Fibroblast of pulmonary artery (primary cell): ENCODE measurements around the gene C14orf180.

Experiments
- DNase-seq: peaks from one replicate; pipeline ENCODE4 v3.0.0-alpha.2; 2010; ENCODE audit warnings: low read depth
- H3K4me3 ChIP-seq: replicated peaks from 2 replicates; pipeline ENCODE4 v1.5.1; 2011; ENCODE audit warnings: low read depth, mild to moderate bottlenecking, control low read depth, low read length, moderate library complexity
- TF ChIP-seq, protein P1 (sequence below): IDR thresholded peaks from 2 replicates; pipeline ENCODE4 v1.5.1; 2011; ENCODE audit warnings: mild to moderate bottlenecking, control low read depth, low read length, inconsistent platforms; ENCODE audit errors: missing control alignments

The C14orf180 gene

DNA sequence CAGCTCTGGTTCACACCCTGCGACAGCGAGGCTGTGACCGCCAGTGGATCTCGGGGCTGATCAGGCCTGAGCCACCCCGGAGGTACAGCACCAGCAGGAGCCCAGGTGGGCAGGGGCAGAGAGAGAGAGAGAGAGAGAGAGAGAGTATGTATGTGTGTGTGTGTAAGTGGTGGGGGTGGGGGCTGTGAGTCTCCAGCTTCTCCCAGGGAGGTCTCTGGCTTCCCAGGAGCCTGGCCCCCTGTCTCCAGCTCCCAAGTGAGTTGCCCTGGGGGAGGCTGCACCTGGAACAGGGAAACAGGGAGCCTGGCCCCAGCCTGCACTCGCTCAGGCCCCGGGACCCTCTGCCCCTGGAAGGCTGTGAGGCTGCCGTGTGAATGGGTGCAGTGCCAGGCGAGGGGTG lies 2.0 kb downstream of the C14orf180 start:
- DNase-seq, result no peak
- TF ChIP-seq, protein P1, sequence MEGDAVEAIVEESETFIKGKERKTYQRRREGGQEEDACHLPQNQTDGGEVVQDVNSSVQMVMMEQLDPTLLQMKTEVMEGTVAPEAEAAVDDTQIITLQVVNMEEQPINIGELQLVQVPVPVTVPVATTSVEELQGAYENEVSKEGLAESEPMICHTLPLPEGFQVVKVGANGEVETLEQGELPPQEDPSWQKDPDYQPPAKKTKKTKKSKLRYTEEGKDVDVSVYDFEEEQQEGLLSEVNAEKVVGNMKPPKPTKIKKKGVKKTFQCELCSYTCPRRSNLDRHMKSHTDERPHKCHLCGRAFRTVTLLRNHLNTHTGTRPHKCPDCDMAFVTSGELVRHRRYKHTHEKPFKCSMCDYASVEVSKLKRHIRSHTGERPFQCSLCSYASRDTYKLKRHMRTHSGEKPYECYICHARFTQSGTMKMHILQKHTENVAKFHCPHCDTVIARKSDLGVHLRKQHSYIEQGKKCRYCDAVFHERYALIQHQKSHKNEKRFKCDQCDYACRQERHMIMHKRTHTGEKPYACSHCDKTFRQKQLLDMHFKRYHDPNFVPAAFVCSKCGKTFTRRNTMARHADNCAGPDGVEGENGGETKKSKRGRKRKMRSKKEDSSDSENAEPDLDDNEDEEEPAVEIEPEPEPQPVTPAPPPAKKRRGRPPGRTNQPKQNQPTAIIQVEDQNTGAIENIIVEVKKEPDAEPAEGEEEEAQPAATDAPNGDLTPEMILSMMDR, result no peak

DNA sequence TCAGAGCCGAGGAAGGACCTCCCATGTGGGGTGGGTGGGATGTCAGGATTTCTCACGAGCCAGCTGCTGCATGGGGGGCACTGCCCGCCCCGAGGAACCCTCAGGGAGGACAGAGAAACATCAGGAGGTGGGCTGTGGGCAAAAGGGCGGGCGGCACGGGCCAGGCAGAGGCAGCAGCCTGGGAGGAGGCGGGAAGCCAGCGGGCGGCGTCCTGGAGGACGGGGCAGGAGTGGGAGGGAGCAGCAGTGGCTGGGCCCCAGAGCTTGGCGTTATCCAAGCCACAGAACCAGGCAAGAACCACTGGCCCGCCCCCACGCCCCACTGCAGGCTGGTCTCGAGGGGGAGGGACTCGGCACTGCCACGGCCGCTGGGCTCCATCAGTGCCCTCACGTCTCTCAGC lies 2.4 kb downstream of the C14orf180 start:
- H3K4me3 ChIP-seq, result no peak overlapping the region
- TF ChIP-seq, protein P1, result no peak
- no peak for DNase-seq

More for the DNA sequence above, 2.0 kb downstream of the C14orf180 start:
- no peak overlapping the region for H3K4me3 ChIP-seq

DNA sequence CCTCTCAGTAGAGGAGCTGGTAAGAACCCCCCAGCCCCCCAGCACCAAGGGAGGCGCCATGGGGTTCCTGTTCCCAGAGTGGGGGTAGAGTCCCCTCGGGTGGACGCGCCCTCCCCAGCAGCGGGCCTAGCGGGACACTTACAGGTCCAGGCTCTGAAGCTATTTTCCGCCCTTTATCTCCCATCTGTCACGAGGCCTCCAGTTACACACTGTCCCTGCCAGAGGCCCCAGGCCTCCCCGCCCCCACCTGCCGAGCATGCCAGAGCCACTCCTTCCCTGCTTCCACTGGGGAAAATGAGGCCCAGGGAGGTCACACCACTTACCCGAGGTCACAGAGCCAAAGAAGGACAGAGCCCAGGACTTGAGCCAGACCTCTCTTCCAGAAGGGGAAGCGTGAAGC lies 3.1 kb downstream of the C14orf180 start:
- no peak overlapping the region for H3K4me3 ChIP-seq
- DNase-seq, result no peak
- TF ChIP-seq, protein P1, result no peak

DNA sequence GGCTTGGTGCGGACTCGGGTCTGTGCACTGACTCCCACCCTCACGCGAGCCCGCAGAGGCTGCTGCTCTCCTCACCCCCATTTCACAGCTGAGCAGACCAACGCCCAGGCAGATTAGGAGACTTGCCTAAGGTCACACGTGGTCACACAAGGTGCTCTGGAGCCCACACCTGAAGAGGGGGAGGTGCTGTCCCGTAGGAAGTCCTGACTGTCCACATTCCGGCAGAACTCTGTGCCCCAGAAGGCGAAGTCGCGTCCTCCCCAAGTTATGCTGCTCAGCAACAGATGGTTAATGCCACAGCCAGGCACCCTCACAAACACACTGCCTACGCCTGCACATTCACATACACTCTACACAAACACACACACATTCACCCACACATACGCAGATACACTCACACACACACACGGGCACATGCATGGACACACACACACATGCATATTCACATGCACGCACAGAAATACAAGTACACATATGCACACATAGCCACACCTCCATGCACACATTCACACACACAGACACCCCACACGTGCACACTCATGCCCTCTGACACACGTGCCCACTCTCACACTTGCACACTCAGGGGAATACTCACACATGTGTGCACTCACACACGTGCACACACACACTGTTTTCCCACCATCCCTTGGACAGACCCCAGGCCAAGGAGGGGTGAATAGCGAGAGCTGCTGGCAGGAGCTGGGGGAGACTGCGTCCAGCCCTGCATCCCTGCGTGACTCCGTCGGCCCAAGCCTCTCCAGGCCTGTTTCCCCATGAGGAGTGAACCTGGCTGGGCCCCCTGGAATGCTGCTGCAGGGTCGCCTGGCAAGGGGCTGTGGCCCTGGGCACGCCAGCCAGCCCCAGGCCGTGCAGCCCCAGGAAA lies 4.1 kb downstream of the C14orf180 start:
- DNase-seq, result no peak
- TF ChIP-seq, protein P1, result no peak
- H3K4me3 ChIP-seq, result no peak overlapping the region

DNA sequence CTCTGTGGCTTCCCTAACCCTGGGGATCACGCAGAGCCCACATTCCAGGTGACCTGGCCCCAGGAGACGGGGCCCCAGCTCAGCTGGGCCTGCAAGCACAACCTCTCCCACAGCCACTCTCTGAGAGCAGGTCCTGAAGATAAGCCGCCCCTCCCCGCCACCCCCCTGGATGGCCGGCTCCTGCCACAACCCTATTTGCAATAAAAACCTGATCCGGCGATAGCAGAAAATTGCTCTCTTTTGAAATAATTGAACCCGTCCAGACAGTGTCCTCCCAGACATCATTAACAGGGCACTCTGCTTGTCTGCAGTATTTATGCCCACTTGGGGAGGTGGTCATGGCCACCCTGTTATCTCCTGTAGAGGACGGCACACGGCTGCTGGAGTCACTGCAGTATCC lies 5.0 kb downstream of the C14orf180 start:
- no peak overlapping the region for H3K4me3 ChIP-seq
- no peak for DNase-seq
- TF ChIP-seq, protein P1, result no peak

DNA sequence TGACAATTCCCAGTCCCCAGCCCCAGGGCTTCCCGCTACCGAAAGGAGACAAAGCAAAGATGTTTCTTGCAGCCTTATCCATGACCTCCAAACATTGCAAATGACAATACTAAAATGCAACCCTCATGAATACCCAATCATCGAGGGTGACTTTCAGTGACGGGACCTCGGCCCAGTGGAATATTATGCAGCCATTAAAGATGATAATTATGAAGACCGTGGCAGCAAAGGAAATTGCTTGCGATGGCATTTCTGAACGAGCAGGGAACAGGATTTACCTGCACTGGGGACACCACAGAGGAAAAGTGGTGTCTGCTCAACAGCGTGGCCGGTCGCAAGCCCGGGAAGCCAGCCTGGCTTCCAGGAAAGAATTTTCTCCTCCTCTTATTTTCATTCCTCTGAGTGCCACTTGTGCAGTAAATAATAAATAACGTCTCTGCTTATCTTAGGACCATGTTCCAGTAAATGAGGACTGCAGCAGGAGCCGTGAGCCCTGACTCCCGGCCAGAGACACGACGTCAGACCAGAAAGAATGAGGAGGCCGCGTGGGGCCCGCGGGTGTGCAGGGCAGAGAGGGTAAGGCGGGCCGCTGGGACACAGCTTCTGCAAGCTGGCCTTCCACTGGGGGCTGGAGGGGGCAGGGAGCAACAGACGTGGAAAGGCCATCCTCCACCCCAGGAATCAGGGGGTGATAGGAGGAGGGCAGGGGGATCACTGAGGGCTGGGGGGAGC lies 6.6 kb downstream of the C14orf180 start:
- TF ChIP-seq, protein P1, result no peak
- H3K4me3 ChIP-seq, result no peak overlapping the region
- DNase-seq, result no peak
